Measurements from ENCODE around the gene GGACT.

Gene GGACT

DNA sequence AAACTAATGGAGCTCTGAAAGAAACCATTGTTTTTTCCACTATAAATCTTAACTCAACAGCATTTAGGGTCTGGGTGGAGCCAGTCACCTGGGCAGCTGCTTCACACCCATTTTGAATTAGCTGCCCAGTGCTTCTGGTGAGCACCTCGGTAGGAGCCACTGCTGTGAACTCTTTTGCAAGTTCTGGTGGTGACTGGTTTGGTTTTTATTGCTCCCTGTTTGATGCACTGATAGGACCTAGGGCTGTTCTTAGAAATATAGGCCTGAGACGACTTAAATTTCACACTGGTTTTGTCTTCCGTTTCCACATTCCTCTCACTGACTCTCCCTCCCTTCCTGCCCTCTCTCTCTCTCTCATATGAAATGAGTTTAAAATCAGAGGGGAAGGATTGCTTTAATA lies 103.9 kb downstream of the GGACT start:
- no peaks in the 10 kb centered on the region for H3K27me3 Mint-ChIP-seq (ENCODE audit: low read depth)
- peaks cover 24% of the 10 kb centered on the region for H3K4me1 Mint-ChIP-seq
- H3K9me3 Mint-ChIP-seq, result no peaks in the 10 kb centered on the region
- H3K4me3 Mint-ChIP-seq, result no peak overlapping the region
- peak overlapping the region in 2 of 3 experiments; percentile 1 to 49 for H3K27ac Mint-ChIP-seq
- no peaks in the 10 kb centered on the region for H3K36me3 Mint-ChIP-seq (ENCODE audit: low read depth)
- TF ChIP-seq, protein P1, sequence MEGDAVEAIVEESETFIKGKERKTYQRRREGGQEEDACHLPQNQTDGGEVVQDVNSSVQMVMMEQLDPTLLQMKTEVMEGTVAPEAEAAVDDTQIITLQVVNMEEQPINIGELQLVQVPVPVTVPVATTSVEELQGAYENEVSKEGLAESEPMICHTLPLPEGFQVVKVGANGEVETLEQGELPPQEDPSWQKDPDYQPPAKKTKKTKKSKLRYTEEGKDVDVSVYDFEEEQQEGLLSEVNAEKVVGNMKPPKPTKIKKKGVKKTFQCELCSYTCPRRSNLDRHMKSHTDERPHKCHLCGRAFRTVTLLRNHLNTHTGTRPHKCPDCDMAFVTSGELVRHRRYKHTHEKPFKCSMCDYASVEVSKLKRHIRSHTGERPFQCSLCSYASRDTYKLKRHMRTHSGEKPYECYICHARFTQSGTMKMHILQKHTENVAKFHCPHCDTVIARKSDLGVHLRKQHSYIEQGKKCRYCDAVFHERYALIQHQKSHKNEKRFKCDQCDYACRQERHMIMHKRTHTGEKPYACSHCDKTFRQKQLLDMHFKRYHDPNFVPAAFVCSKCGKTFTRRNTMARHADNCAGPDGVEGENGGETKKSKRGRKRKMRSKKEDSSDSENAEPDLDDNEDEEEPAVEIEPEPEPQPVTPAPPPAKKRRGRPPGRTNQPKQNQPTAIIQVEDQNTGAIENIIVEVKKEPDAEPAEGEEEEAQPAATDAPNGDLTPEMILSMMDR (IDR thresholded peaks at IDR 0.05; ENCODE audit: unreplicated experiment in 3 of 3), result no peak

DNA sequence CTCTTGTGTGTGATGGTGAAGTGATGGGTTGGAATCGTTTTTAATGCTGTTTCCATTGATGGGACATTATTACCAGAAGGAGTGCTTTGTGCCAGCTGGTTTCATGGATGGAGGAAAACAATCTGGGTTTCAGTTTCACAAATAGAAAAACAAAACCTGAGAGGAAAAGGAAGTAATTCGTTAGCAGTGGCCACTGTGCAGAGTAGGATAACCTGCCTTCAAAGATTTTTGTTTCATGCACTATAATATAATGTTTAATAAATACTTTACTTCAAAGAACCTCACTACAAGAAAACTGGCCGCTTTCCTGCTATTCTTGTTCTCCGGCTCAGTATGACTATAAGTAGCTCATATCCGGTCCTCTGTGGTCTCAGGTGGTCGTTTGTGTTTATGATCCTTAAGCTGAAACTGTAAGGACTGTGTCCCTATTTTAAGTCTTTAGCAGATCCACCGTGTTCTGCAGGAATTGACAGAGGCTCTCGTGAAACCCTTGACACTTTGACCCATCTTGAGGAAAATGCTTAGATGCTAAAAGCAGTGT lies 104.7 kb downstream of the GGACT start:
- Mint-ChIP-seq H3K4me1 (peaks cover 24% of the 10 kb centered on the region), H3K27ac (peak overlapping the region in 1 of 3 experiments; percentile 4), H3K27me3 (ENCODE audit: low read depth) (no peaks in the 10 kb centered on the region), H3K36me3 (ENCODE audit: low read depth) (no peaks in the 10 kb centered on the region), H3K9me3 (no peaks in the 10 kb centered on the region), H3K4me3 (no peak overlapping the region)
- TF ChIP-seq, protein P1 (IDR thresholded peaks at IDR 0.05; ENCODE audit: unreplicated experiment in 3 of 3), result no peak

DNA sequence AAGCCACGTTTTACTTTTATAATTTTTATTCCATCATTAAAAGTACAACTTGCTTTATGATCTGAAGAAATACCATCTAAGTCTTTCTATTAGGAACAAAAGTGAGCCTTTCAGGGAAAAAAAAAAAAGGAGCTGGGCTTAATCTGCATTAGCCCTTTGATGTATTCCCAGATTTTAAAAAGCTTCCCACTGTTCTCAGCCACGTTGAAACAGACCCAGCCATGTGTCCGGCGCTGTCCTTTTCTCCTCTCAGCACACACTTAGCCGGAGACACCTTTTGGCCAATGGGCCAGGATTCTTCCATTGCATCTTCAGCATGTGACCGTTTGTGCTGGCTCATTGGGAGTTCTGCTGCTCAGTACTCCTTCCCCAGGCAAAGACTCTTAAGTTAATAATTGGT lies 105.5 kb downstream of the GGACT start:
- TF ChIP-seq, protein P1 (IDR thresholded peaks at IDR 0.05; ENCODE audit: unreplicated experiment in 3 of 3), result no peak
- H3K9me3 Mint-ChIP-seq, result no peaks in the 10 kb centered on the region

DNA sequence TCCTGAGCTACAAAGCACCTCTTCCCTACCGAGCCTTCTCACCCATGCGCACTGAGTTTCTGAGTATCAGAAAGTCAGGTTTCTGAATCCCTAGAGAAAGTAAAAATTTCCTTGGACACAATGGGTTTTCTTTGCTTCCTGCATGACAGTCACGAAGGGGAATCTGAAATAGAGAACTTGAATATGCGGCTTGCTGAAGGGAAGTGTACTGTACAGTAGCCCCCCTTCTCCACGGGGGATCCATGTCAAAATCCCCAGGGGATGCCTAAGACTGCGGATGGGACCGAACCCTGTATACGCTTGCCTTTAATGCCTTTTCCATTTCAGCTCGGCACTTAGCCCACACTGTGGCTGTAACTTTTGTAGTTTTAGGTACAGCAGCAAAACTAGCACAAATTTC lies 107.9 kb downstream of the GGACT start:
- Mint-ChIP-seq H3K9me3 (no peaks in the 10 kb centered on the region), H3K27ac (no peak overlapping the region), H3K4me3 (no peak overlapping the region), H3K4me1 (peaks cover 24% of the 10 kb centered on the region), H3K36me3 (ENCODE audit: low read depth) (no peaks in the 10 kb centered on the region), H3K27me3 (ENCODE audit: low read depth) (no peaks in the 10 kb centered on the region)
- TF ChIP-seq, protein P1 (IDR thresholded peaks at IDR 0.05; ENCODE audit: unreplicated experiment in 3 of 3), result no peak

More for the DNA sequence above, 105.5 kb downstream of the GGACT start:
- Mint-ChIP-seq H3K27me3 (ENCODE audit: low read depth) (no peaks in the 10 kb centered on the region), H3K4me1 (peaks cover 24% of the 10 kb centered on the region), H3K4me3 (no peak overlapping the region), H3K36me3 (ENCODE audit: low read depth) (no peaks in the 10 kb centered on the region), H3K27ac (no peak overlapping the region)

Measured in nephron (organoid).